GM19193 (cell line): Measurements from ENCODE around the gene HSBP1.

Source experiments
- POLR2A ChIP-seq: IDR thresholded peaks from 4 replicates; pipeline ENCODE4 v1.6.1; 2011; ENCODE audit not compliant: insufficient read depth, insufficient read length; ENCODE audit errors: extremely low read depth

HSBP1 gene

GRCh38 chr16:83817022-83817421, 9.2 kb downstream of the HSBP1 start:
- no peak for TF ChIP-seq POLR2A

- TF ChIP-seq POLR2A, result no peak
Measured at GRCh38 chr16:83818276-83818675, 10.5 kb downstream of the HSBP1 start.

- no peak for TF ChIP-seq POLR2A
Measured at GRCh38 chr16:83819361-83819760, 11.6 kb downstream of the HSBP1 start.

GRCh38 chr16:83826146-83826913, 18.6 kb downstream of the HSBP1 start:
- TF ChIP-seq POLR2A, result no peak

- TF ChIP-seq POLR2A, result no peak
Measured at GRCh38 chr16:83830091-83830768, 22.5 kb downstream of the HSBP1 start.

GRCh38 chr16:83830769-83831455, 23.1 kb downstream of the HSBP1 start:
- no peak for TF ChIP-seq POLR2A

- no peak for TF ChIP-seq POLR2A
Measured at GRCh38 chr16:83831456-83831987, 23.7 kb downstream of the HSBP1 start.

GRCh38 chr16:83833921-83834320, 26.1 kb downstream of the HSBP1 start:
- TF ChIP-seq POLR2A, result no peak

- TF ChIP-seq POLR2A, result no peak
Measured at GRCh38 chr16:83835586-83836566, 28.1 kb downstream of the HSBP1 start.

- TF ChIP-seq POLR2A, result no peak
Measured at GRCh38 chr16:83837566-83837965, 29.8 kb downstream of the HSBP1 start.

- TF ChIP-seq POLR2A, result no peak
Measured at GRCh38 chr16:83838151-83838550, 30.4 kb downstream of the HSBP1 start.

GRCh38 chr16:83839561-83839960, 31.8 kb downstream of the HSBP1 start:
- no peak for TF ChIP-seq POLR2A

GRCh38 chr16:83840060-83840617, 32.4 kb downstream of the HSBP1 start:
- TF ChIP-seq POLR2A, result no peak

- no peak for TF ChIP-seq POLR2A
Measured at GRCh38 chr16:83842291-83842690, 34.5 kb downstream of the HSBP1 start.
